Measurements from ENCODE around the gene MAP2K4.

DNA sequence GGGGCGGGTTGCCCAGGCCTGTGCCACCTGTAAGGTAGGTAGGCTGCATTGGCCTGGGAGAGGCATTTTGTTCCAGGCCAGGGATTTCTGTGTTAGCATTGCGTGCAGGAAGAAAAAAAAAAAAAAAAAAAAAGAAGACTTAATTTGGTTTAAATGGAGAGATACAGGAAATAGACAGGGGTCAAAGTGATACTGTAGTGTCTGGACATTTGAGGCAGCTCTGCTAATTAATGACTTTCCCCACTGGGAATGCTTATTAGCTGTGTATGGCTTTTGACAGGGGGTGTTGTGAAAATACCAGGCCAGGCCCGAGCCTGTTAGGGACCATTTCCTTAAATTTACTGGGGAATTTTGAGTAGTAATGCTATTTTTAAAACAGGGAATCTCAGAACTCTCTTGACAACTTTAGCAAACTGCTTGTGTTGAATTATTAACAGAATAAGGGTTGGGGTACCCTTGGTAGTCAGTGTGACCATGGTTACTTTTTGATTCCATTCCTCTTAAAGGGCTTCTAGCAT, 1.0 kb downstream of the MAP2K4 start:
- no peak for TF ChIP-seq KLF15 (CRISPR knock-in tag; IDR thresholded peaks at IDR 0.05; ENCODE audit: borderline replicate concordance)
- no peak for TF ChIP-seq TCF12 (IDR thresholded peaks at IDR 0.05)
- no peak for TF ChIP-seq TCF12 (CRISPR knock-in tag; IDR thresholded peaks at IDR 0.05)
- TF ChIP-seq ZNF777 (CRISPR knock-in tag; IDR thresholded peaks at IDR 0.05): no peak
- TF ChIP-seq, protein P1, sequence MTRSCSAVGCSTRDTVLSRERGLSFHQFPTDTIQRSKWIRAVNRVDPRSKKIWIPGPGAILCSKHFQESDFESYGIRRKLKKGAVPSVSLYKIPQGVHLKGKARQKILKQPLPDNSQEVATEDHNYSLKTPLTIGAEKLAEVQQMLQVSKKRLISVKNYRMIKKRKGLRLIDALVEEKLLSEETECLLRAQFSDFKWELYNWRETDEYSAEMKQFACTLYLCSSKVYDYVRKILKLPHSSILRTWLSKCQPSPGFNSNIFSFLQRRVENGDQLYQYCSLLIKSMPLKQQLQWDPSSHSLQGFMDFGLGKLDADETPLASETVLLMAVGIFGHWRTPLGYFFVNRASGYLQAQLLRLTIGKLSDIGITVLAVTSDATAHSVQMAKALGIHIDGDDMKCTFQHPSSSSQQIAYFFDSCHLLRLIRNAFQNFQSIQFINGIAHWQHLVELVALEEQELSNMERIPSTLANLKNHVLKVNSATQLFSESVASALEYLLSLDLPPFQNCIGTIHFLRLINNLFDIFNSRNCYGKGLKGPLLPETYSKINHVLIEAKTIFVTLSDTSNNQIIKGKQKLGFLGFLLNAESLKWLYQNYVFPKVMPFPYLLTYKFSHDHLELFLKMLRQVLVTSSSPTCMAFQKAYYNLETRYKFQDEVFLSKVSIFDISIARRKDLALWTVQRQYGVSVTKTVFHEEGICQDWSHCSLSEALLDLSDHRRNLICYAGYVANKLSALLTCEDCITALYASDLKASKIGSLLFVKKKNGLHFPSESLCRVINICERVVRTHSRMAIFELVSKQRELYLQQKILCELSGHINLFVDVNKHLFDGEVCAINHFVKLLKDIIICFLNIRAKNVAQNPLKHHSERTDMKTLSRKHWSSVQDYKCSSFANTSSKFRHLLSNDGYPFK (CRISPR knock-in tag; IDR thresholded peaks at IDR 0.05; ENCODE audit: borderline replicate concordance): no peak
- TF ChIP-seq POLR2A (IDR thresholded peaks at IDR 0.05; ENCODE audit: insufficient read depth in 1 of 2, low read depth in 2 of 2, low read length in 2 of 2): no peak
- TF ChIP-seq EZH2 (conservative IDR thresholded peaks at IDR 0.05; ENCODE audit: low read depth, low read length): no peak
- TF ChIP-seq NCOR1 (IDR thresholded peaks at IDR 0.05; ENCODE audit: borderline replicate concordance, low read length): no peak
- no peak for TF ChIP-seq SALL2 (CRISPR knock-in tag; IDR thresholded peaks at IDR 0.05)
- TF ChIP-seq, protein P2, sequence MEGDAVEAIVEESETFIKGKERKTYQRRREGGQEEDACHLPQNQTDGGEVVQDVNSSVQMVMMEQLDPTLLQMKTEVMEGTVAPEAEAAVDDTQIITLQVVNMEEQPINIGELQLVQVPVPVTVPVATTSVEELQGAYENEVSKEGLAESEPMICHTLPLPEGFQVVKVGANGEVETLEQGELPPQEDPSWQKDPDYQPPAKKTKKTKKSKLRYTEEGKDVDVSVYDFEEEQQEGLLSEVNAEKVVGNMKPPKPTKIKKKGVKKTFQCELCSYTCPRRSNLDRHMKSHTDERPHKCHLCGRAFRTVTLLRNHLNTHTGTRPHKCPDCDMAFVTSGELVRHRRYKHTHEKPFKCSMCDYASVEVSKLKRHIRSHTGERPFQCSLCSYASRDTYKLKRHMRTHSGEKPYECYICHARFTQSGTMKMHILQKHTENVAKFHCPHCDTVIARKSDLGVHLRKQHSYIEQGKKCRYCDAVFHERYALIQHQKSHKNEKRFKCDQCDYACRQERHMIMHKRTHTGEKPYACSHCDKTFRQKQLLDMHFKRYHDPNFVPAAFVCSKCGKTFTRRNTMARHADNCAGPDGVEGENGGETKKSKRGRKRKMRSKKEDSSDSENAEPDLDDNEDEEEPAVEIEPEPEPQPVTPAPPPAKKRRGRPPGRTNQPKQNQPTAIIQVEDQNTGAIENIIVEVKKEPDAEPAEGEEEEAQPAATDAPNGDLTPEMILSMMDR (CRISPR knock-in tag; IDR thresholded peaks at IDR 0.05): no peak
- TF ChIP-seq SMAD3 (CRISPR knock-in tag; IDR thresholded peaks at IDR 0.05): no peak
- TF ChIP-seq BRD4 (CRISPR knock-in tag; IDR thresholded peaks at IDR 0.05): no peak
